SW480 (cell line): ENCODE results near the gene GRM1.

Experiments used
- DNase-seq: peaks from one replicate; pipeline ENCODE4 v3.0.0-alpha.2; 2016; ENCODE audit warnings: low spot score

GRM1 gene

DNA sequence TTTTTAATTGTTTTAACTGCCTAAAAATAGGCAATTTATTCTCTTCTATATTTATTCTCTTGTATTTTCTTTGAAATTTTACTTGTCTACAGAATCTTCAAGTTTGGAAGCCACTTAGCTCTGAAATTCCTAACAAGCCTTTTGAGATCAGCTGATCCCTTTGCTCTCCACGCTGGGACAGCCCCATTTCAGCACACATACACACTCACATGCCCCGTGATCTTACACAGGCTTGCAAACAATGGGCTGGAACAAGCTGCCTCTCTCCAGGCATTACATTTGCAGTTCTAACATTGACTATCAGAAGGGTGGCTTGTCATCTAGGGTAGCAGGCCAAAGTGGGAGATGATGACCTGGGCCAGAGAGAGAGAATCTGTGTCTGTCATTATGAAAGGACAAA, 452.7 kb downstream of the GRM1 start:
- no peak for DNase-seq

DNA sequence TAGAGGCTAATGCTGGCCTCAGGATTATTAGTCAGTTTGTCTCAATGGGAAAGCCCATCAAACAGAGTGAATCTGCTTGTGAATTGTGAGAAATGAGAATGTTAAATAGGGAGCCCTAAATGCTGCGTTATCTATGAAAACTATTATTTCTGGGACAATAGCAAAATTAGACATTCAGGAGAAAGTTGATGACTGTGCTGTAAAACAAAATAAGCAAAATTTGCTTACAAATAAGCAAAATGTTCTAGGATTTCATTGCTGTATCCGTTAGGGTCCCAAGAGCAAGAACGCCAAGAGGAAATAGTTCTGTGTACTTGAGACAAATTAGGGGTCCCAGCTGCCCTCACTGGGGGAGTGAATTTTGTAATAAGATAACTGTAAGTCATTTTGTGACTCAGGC, 455.5 kb downstream of the GRM1 start:
- DNase-seq = no peak
